Gastrocnemius medialis (tissue), 4 donors: ENCODE measurements around the gene PGGHG. TPM values are rescaled to one million over a fixed set of nuclear protein-coding genes. Genes with fewer than 3 reads are reported as not detected.
"Not testable (repeated sequence)": the region's sequence is repeated elsewhere in the genome, so short reads cannot be mapped to it uniquely, and the experiment has no call there.

Experiments
- ATAC-seq, 2 donors: fragments of 150-250 bp; one replicate each; pipeline ENCODE4 v1.9.1; 2016
- DNase-seq, 2 donors: peaks; one replicate each; pipeline ENCODE4 v3.0.0-alpha.2; 2019
- H3K27ac ChIP-seq, 4 donors: fragments of 200-600 bp; sonication (generic); 1 replicate in 1 of 4; 2 replicates in 3 of 4; pipeline ENCODE4 v1.5.1; 2016 to 2018; ENCODE audit warnings: mild to moderate bottlenecking in 2 of 4, moderate library complexity in 1 of 4
- H3K27me3 ChIP-seq, 3 donors: fragments of 200-600 bp; sonication (generic) in 2 of 3; 1 replicate in 1 of 3; 2 replicates in 2 of 3; pipeline versions ENCODE4 v1.5.1 to v1.6.0; 2016 to 2019; ENCODE audit warnings: mild to moderate bottlenecking in 1 of 3, moderate library complexity in 1 of 3
- H3K36me3 ChIP-seq, 2 donors: fragments of 200-600 bp; sonication (generic) in 1 of 2; one replicate each; pipeline ENCODE4 v1.5.1; 2017 to 2018
- H3K4me1 ChIP-seq, 2 donors: fragments of 200-600 bp; sonication (generic) in 1 of 2; one replicate each; pipeline ENCODE4 v1.5.1; 2016 to 2017; ENCODE audit warnings: mild to moderate bottlenecking in 2 of 2
- H3K4me3 ChIP-seq, 4 donors: fragments of 200-600 bp; sonication (generic) in 3 of 4; 1 replicate in 1 of 4; 2 replicates in 3 of 4; pipeline ENCODE4 v1.5.1; 2016 to 2019; ENCODE audit warnings: mild to moderate bottlenecking in 2 of 4
- H3K9me3 ChIP-seq, 3 donors: fragments of 200-600 bp; sonication (generic) in 2 of 3; 1 replicate in 1 of 3; 2 replicates in 2 of 3; pipeline ENCODE4 v1.5.1; 2016 to 2019
- POLR2A ChIP-seq, 2 donors: fragments of 450-650 bp; IDR thresholded peaks; one replicate each; pipeline ENCODE4 v1.6.1; 2017; ENCODE audit warnings: antibody characterized with exemption in 2 of 2, mild to moderate bottlenecking in 2 of 2, moderate library complexity in 2 of 2
- in situ Hi-C, 4 donors: fragments of 200-750 bp; cut with MboI; loops; one replicate each; pipeline versions ENCODE4 v1.15.0 to v1.8.0; 2017; ENCODE audit warnings: low sequenced_read_pairs in 4 of 4
- intact Hi-C: fragments of 100-400 bp; cut with DNase I; formaldehyde crosslinking; loops from one replicate; pipeline ENCODE4 v1.15.1; 2023; ENCODE audit warnings: low total_unique reads
- total RNA-seq, 4 donors: library from RNA; depleted of rRNA; stranded (reverse); fragments of >200 nt; gene quantifications; one replicate each; pipeline versions ENCODE4 v1.1.0 to v1.2.3, GENCODE V29; 2016
- TF ChIP-seq, protein P1 (sequence below), 5 experiments: fragments of 450-650 bp in 3 of 5; fragments of 200-600 bp in 2 of 5; sonication (generic) in 2 of 5; IDR thresholded peaks in 4 of 5; conservative IDR thresholded peaks in 1 of 5; 1 replicate in 4 of 5; 2 replicates in 1 of 5; pipeline ENCODE4 v1.5.1; 2016 to 2019; ENCODE audit warnings: antibody characterized with exemption in 5 of 5, mild to moderate bottlenecking in 3 of 5, moderate library complexity in 3 of 5

The PGGHG gene
- total RNA-seq, 4 donors from 2014 or later, result 0.98 to 3.4 (median 2.7) TPM

DNA sequence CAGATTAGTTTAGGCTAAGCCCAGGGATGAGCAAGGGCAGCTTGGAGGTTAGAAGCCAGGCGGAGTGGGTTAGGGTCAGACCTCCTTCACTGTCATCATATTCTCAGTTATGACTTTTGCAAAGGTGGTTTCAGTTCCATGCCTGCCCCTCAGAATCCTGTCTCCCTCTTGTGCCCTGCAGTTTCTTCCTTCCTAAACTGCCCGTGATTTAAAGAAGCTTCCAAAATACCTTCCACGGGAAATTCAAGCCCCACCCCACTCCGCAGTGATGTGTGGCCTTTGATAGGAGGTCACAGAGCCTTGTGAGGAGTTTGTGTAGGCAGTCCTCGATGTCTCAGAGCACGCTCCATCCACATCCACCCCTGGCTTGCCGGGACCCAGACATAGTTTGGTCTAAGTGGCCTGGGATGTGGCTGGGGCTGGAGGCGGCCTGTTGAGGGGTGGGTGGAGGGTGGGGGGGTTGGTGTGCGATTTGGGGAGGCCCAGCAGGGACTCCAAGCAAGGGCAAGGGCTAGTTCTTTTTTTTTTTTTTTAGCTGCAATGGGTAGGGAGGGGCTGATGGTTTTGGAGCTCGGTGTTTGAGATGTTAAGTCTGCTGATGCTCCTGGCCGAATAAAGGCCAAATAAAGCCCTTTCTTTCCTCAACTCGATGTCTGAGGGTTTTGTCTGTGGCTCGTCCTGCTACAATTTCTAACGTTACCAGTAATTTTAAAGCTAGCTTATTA, 23.3 kb downstream of the PGGHG start:
- peak overlapping the region; percentile 20 to 48 (median 36) for H3K4me3 ChIP-seq
- intact Hi-C loops, result no loop called here
- H3K36me3 ChIP-seq, result no peaks in the 10 kb centered on the region
- TF ChIP-seq POLR2A (IDR thresholded peaks at IDR 0.05), result no peak
- TF ChIP-seq, protein P1, sequence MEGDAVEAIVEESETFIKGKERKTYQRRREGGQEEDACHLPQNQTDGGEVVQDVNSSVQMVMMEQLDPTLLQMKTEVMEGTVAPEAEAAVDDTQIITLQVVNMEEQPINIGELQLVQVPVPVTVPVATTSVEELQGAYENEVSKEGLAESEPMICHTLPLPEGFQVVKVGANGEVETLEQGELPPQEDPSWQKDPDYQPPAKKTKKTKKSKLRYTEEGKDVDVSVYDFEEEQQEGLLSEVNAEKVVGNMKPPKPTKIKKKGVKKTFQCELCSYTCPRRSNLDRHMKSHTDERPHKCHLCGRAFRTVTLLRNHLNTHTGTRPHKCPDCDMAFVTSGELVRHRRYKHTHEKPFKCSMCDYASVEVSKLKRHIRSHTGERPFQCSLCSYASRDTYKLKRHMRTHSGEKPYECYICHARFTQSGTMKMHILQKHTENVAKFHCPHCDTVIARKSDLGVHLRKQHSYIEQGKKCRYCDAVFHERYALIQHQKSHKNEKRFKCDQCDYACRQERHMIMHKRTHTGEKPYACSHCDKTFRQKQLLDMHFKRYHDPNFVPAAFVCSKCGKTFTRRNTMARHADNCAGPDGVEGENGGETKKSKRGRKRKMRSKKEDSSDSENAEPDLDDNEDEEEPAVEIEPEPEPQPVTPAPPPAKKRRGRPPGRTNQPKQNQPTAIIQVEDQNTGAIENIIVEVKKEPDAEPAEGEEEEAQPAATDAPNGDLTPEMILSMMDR (IDR thresholded peaks at IDR 0.05 in 4 of 5, conservative IDR thresholded peaks at IDR 0.05 in 1 of 5), result no peak
- peaks cover 0 to 7% of the 10 kb centered on the region in 2 donors for H3K4me1 ChIP-seq
- no peak for DNase-seq
- H3K27ac ChIP-seq, result peak overlapping the region; percentile 74 to 82 (median 78)
- in situ Hi-C loops, result loop anchor here in 1 of 4 donors (5.0 kb wide), 1 partner anchor 40 kb away; no protein-coding TSS in a partner anchor
- peaks cover 6 to 18% (median 8%) of the 10 kb centered on the region in 3 donors for H3K27me3 ChIP-seq
- no peaks in the 10 kb centered on the region for H3K9me3 ChIP-seq
- ATAC-seq, result no peak

DNA sequence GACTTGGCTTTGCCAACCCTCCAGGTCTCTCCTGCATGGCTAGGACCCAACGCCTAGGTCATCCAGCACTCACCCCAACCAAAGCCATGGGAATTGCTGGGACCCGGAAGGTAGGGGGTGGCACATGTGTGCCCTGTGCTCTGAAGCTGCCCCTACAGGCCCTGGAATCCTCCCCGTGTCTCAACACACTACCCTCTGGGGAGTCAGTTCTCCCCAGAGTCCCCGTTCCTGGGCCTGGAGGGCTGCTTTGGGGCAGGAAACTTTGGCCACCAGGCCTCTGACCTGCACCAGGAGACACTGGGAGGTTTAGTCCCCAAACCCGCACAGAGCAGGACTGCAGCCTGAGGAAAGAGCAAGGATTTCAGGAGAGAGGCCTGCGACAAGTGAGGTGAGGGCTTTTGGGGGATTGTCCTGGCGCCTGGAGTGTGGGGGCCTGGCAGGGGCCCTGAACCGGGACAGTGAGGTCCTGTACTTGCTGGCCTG, 24.4 kb downstream of the PGGHG start:
- intact Hi-C loops (no loop called here), in situ Hi-C loops (loop anchor here in 1 of 4 donors (5.0 kb wide), 1 partner anchor 39 kb away; no protein-coding TSS in a partner anchor)
- ATAC-seq, result no peak
- TF ChIP-seq POLR2A (IDR thresholded peaks at IDR 0.05), result no peak
- TF ChIP-seq, protein P1 (IDR thresholded peaks at IDR 0.05 in 4 of 5, conservative IDR thresholded peaks at IDR 0.05 in 1 of 5), result no peak
- Histone ChIP-seq H3K4me1 (peaks cover 0 to 5% of the 10 kb centered on the region in 2 donors), H3K36me3 (no peaks in the 10 kb centered on the region), H3K9me3 (no peaks in the 10 kb centered on the region), H3K4me3 (peak overlapping the region in 3 of 4 donors; percentile 46 to 59 (median 48)), H3K27ac (peak overlapping the region; percentile 74 to 82 (median 78)), H3K27me3 (peaks cover 6 to 23% (median 8%) of the 10 kb centered on the region in 3 donors)
- DNase-seq, result no peak

DNA sequence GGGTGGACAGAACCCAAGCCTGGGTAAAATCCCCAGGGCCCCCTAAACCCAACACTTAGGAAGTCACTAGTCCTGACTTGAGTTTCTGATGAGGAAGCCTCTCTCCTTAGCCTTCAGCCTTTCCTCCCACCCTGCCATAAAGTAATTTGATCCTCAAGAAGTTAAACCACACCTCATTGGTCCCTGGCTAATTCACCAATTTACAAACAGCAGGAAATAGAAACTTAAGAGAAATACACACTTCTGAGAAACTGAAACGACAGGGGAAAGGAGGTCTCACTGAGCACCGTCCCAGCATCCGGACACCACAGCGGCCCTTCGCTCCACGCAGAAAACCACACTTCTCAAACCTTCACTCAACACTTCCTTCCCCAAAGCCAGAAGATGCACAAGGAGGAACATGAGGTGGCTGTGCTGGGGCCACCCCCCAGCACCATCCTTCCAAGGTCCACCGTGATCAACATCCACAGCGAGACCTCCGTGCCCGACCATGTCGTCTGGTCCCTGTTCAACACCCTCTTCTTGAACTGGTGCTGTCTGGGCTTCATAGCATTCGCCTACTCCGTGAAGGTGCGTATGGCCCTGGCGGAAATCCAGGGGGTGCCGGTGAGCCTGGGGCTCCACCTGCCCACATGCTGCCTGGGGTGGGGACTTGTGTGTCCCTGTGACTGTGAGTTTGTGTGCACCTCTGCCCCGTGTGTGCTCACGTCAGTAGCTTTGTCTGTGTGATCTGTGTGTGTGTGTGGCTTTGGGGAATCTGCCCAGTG, 25.0 kb downstream of the PGGHG start, which contains the start of gene IFITM1:
Gene IFITM1, plus strand, starts transcription at position 254 of the 767 bp plus-strand sequence. Its CDS starts 131 bp downstream, at position 385.
- no peaks in the 10 kb centered on the region for H3K9me3 ChIP-seq
- H3K27me3 ChIP-seq, result peaks cover 8 to 23% (median 8%) of the 10 kb centered on the region in 3 donors
- H3K36me3 ChIP-seq, result no peaks in the 10 kb centered on the region
- H3K27ac ChIP-seq, result peak within 1 kb of the TSS; percentile 74 to 82 (median 78)
- TF ChIP-seq, protein P1 (IDR thresholded peaks at IDR 0.05 in 4 of 5, conservative IDR thresholded peaks at IDR 0.05 in 1 of 5), result no peak
- TF ChIP-seq POLR2A (IDR thresholded peaks at IDR 0.05), result peak; percentile 50 to 78
- DNase-seq (no peak), ATAC-seq (peak; percentile 59 to 64)
- H3K4me1 ChIP-seq, result peaks cover 0 to 5% of the 10 kb centered on the region in 2 donors
- in situ Hi-C loops, result loop anchor here in 1 of 4 donors (5.0 kb wide), 1 partner anchor 38 kb away; no protein-coding TSS in a partner anchor
- peak within 1 kb of the TSS; percentile 46 to 61 (median 54) for H3K4me3 ChIP-seq
- intact Hi-C loops, result no loop called here

DNA sequence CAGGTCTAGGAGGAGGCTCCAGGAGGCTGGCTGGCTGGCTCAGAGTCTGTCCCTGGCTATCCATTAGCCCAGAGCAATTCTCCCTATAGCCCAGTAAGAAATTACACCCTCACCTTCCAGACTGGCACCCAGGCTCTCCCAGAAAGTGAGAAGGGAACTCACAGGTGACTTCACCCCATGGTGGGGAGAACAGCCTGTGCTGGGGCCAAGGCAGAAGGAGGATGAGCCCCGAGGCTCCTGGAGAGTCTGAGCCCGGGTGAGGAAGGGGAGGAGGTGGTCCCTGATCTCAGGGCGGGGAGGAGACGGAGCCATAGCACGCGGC, 25.6 kb downstream of the PGGHG start:
- H3K9me3 ChIP-seq, ATAC-seq, H3K4me1 ChIP-seq, H3K36me3 ChIP-seq, intact Hi-C loops, DNase-seq: not testable (repeated sequence)
- Histone ChIP-seq H3K27me3 (peaks cover 4 to 23% (median 11%) of the 10 kb centered on the region in 3 donors), H3K4me3 (peak overlapping the region; percentile 46 to 61 (median 54)), H3K27ac (peak overlapping the region; percentile 74 to 82 (median 78))
- in situ Hi-C loops, result loop anchor here in 1 of 4 donors (5.0 kb wide), 1 partner anchor 38 kb away; no protein-coding TSS in a partner anchor
